H1 (cell line): ENCODE measurements around the gene ZNF446. TPM values are rescaled to one million over a fixed set of nuclear protein-coding genes. Genes with fewer than 3 reads are reported as not detected.

Experiments used
- CTCF ChIA-PET: fragments of 300-600 bp; sonication (Branson Sonifier 250); formaldehyde crosslinking; loops from one replicate; lab custom pipeline; 2021; ENCODE audit not compliant: partially characterized antibody; lab: Charles Lee
- POLR2A ChIA-PET: fragments of 300-600 bp; sonication (Branson Sonifier 250); formaldehyde crosslinking; loops from one replicate; lab custom pipeline; 2021; ENCODE audit warnings: inconsistent platforms; ENCODE audit not compliant: partially characterized antibody; lab: Charles Lee
- DNase-seq, 2 experiments: peaks; one replicate each; pipeline versions ENCODE4 v3.0.0 to v3.0.0-alpha.2; 2010 to 2022; ENCODE audit warnings: low spot score in 2 of 2, low read depth in 1 of 2, mixed read lengths in 1 of 2
- FAIRE-seq: peaks from 2 replicates; lab custom pipeline; 2011; peaks lifted over from hg19 to GRCh38; lab: Jason Lieb, UNC
- H2AFZ ChIP-seq: 2 replicates; pipeline ENCODE4 v1.8.1; 2012; ENCODE audit warnings: low read length, inconsistent platforms
- H2AK5ac ChIP-seq: 2 replicates; pipeline ENCODE4 v1.6.1; 2013; ENCODE audit warnings: low read depth, low read length
- H2BK120ac ChIP-seq: replicated peaks from 2 replicates; pipeline ENCODE3; 2013; ENCODE audit warnings: low read depth, low read length, inconsistent platforms
- H2BK12ac ChIP-seq: 2 replicates; pipeline ENCODE4 v1.6.1; 2013; ENCODE audit warnings: low read depth, low read length
- H2BK15ac ChIP-seq: 2 replicates; pipeline ENCODE4 v1.6.1; 2013; ENCODE audit warnings: low read length
- H2BK20ac ChIP-seq: 2 replicates; pipeline ENCODE4 v1.6.1; 2013; ENCODE audit warnings: low read length
- H2BK5ac ChIP-seq: 2 replicates; pipeline ENCODE4 v1.6.1; 2013; ENCODE audit warnings: low read depth, low read length
- H3K14ac ChIP-seq: 2 replicates; pipeline ENCODE4 v1.6.1; 2013; ENCODE audit warnings: inconsistent platforms; ENCODE audit not compliant: insufficient read length
- H3K18ac ChIP-seq: 2 replicates; pipeline ENCODE4 v1.6.1; 2013; ENCODE audit warnings: low read length; ENCODE audit errors: extremely low read depth
- H3K23ac ChIP-seq: 2 replicates; pipeline ENCODE4 v1.6.1; 2013; ENCODE audit warnings: inconsistent platforms; ENCODE audit not compliant: insufficient read length
- H3K23me2 ChIP-seq: 2 replicates; pipeline ENCODE4 v1.6.1; 2013; ENCODE audit warnings: low read depth, low read length
- H3K27ac ChIP-seq: 2 replicates; pipeline ENCODE4 v1.6.1; 2011; ENCODE audit warnings: low read depth, low read length, inconsistent platforms
- H3K27me3 ChIP-seq, 4 experiments: replicated peaks in 1 of 4; 1 replicate in 1 of 4; 2 replicates in 3 of 4; pipeline versions ENCODE4 v1.6.1 to v1.8.1; 2011 to 2013; ENCODE audit warnings: low read length in 3 of 4, mild to moderate bottlenecking in 3 of 4, inconsistent platforms in 2 of 4, mixed read lengths in 2 of 4, moderate library complexity in 1 of 4; ENCODE audit not compliant: control insufficient read depth in 3 of 4, insufficient read depth in 3 of 4; ENCODE audit errors: extremely low read depth in 1 of 4
- H3K36me3 ChIP-seq, 4 experiments: 2 replicates each; pipeline versions ENCODE4 v1.6.1 to v1.8.1; 2011 to 2013; ENCODE audit warnings: mild to moderate bottlenecking in 4 of 4, low read length in 3 of 4, moderate library complexity in 2 of 4, control low read depth in 1 of 4, inconsistent platforms in 1 of 4; ENCODE audit not compliant: insufficient read depth in 4 of 4, control insufficient read depth in 2 of 4
- H3K4ac ChIP-seq: replicated peaks from 2 replicates; pipeline ENCODE3; 2013; ENCODE audit warnings: low read length, low read depth, mixed read lengths, inconsistent platforms; ENCODE audit not compliant: insufficient read length
- H3K4me1 ChIP-seq, 4 experiments: replicated peaks in 1 of 4; 1 replicate in 1 of 4; 2 replicates in 3 of 4; pipeline versions ENCODE4 v1.6.1 to v1.8.1; 2011 to 2013; ENCODE audit warnings: low read length in 3 of 4, inconsistent platforms in 2 of 4, mixed read lengths in 1 of 4; ENCODE audit not compliant: insufficient read depth in 4 of 4, control insufficient read depth in 3 of 4
- H3K4me2 ChIP-seq, 2 experiments: 2 replicates each; pipeline versions ENCODE4 v1.6.1 to v1.8.1; 2011 to 2013; ENCODE audit warnings: low read depth in 2 of 2, low read length in 2 of 2, control low read depth in 1 of 2, inconsistent platforms in 1 of 2, mild to moderate bottlenecking in 1 of 2; ENCODE audit not compliant: insufficient read depth in 1 of 2
- H3K4me3 ChIP-seq, 4 experiments: fragments of 200-600, 300-600 bp in 1 of 4; sonication (generic), shearing (Covaris generic), sonication (Bioruptor Twin) in 1 of 4; 2 replicates each; pipeline versions ENCODE4 v1.5.1 to v1.8.1; 2011 to 2016; ENCODE audit warnings: low read length in 4 of 4, low read depth in 3 of 4, control low read depth in 2 of 4, inconsistent platforms in 2 of 4, mild to moderate bottlenecking in 2 of 4, mixed read lengths in 1 of 4, moderate library complexity in 1 of 4; ENCODE audit not compliant: insufficient read depth in 2 of 4; ENCODE audit errors: extremely low read depth in 1 of 4
- H3K56ac ChIP-seq: replicated peaks from 2 replicates; pipeline ENCODE3; 2013; ENCODE audit warnings: low read depth, mild to moderate bottlenecking, mixed read lengths, low read length, inconsistent platforms; ENCODE audit not compliant: insufficient read length
- H3K79me1 ChIP-seq: 2 replicates; pipeline ENCODE4 v1.6.1; 2013; ENCODE audit warnings: low read depth, low read length, control low read depth
- H3K79me2 ChIP-seq, 2 experiments: 2 replicates each; pipeline versions ENCODE4 v1.6.1 to v1.8.1; 2012 to 2013; ENCODE audit warnings: low read length in 2 of 2, mild to moderate bottlenecking in 2 of 2, inconsistent platforms in 1 of 2; ENCODE audit not compliant: insufficient read depth in 2 of 2, control insufficient read depth in 1 of 2
- H3K9ac ChIP-seq, 4 experiments: replicated peaks in 1 of 4; 1 replicate in 1 of 4; 2 replicates in 3 of 4; pipeline versions ENCODE4 v1.6.1 to v1.8.1; 2011 to 2013; ENCODE audit warnings: low read depth in 3 of 4, low read length in 3 of 4, control low read depth in 2 of 4, mild to moderate bottlenecking in 2 of 4, moderate library complexity in 2 of 4, inconsistent platforms in 1 of 4; ENCODE audit errors: extremely low read depth in 1 of 4
- H3K9me3 ChIP-seq, 2 experiments: 2 replicates each; pipeline versions ENCODE4 v1.6.1 to v1.8.1; 2012 to 2013; ENCODE audit warnings: mild to moderate bottlenecking in 2 of 2, moderate library complexity in 2 of 2, control low read depth in 1 of 2, inconsistent platforms in 1 of 2, low read depth in 1 of 2, low read length in 1 of 2, mixed read lengths in 1 of 2; ENCODE audit not compliant: insufficient read depth in 2 of 2
- H4K20me1 ChIP-seq, 2 experiments: replicated peaks in 1 of 2; 2 replicates each; pipeline versions ENCODE3 to v1.8.1; 2011 to 2013; ENCODE audit warnings: inconsistent platforms in 2 of 2, low read length in 2 of 2, mild to moderate bottlenecking in 1 of 2; ENCODE audit not compliant: insufficient read depth in 2 of 2, control insufficient read depth in 1 of 2
- H4K5ac ChIP-seq: 2 replicates; pipeline ENCODE4 v1.6.1; 2013; ENCODE audit warnings: low read length, low read depth, mixed read lengths, inconsistent platforms; ENCODE audit not compliant: insufficient read length
- H4K8ac ChIP-seq: 2 replicates; pipeline ENCODE4 v1.8.0; 2013; ENCODE audit warnings: mild to moderate bottlenecking, moderate library complexity, low read length, inconsistent platforms; ENCODE audit not compliant: insufficient read depth; ENCODE audit errors: extremely low read depth
- H4K91ac ChIP-seq: replicated peaks from 2 replicates; pipeline ENCODE3; 2013; ENCODE audit warnings: low read length, mixed read lengths, inconsistent platforms; ENCODE audit not compliant: insufficient read length
- CEBPB ChIP-seq: IDR thresholded peaks from 2 replicates; pipeline ENCODE4 v1.6.1; 2012; ENCODE audit warnings: low read depth, low read length
- CTCF ChIP-seq, 3 experiments: IDR thresholded peaks; 1 replicate in 2 of 3; 2 replicates in 1 of 3; pipeline versions ENCODE4 v1.5.1 to v1.6.1; 2011; ENCODE audit warnings: low read length in 3 of 3, mild to moderate bottlenecking in 3 of 3, inconsistent platforms in 2 of 3, low read depth in 1 of 3, moderate library complexity in 1 of 3; ENCODE audit not compliant: insufficient read depth in 1 of 3; ENCODE audit errors: control extremely low read depth in 1 of 3
- GTF2F1 ChIP-seq: IDR thresholded peaks from 2 replicates; pipeline ENCODE4 v1.6.1; 2012; ENCODE audit warnings: low read depth, low read length, improper control_type of control experiment, borderline replicate concordance
- JUN ChIP-seq: IDR thresholded peaks from 2 replicates; pipeline ENCODE4 v1.6.1; 2011; ENCODE audit warnings: low read depth, mild to moderate bottlenecking, improper control_type of control experiment, low read length
- POLR2AphosphoS5 ChIP-seq: IDR thresholded peaks from 2 replicates; pipeline ENCODE4 v1.6.1; 2011; ENCODE audit warnings: low read depth, low read length
- SP1 ChIP-seq: IDR thresholded peaks from 2 replicates; pipeline ENCODE4 v1.6.1; 2011; ENCODE audit warnings: low read depth, low read length
- YY1 ChIP-seq: IDR thresholded peaks from 2 replicates; pipeline ENCODE4 v1.6.1; 2011; ENCODE audit warnings: low read depth, mild to moderate bottlenecking, low read length
- WGBS, 2 experiments: shearing (Covaris generic) in 1 of 2; methylation state at CpG; one replicate each; pipeline versions ENCODE4 v1.1.6 to v1.1.7; 2013 to 2015; ENCODE audit warnings: low lambda C conversion rate in 2 of 2, mixed read lengths in 2 of 2, inconsistent platforms in 1 of 2, low coverage in 1 of 2, missing lambda C conversion rate in 1 of 2; ENCODE audit not compliant: insufficient replicate concordance in 2 of 2, insufficient coverage in 1 of 2, insufficient read length in 1 of 2; ENCODE audit errors: extremely low coverage in 1 of 2, missing lambda C conversion rate in 1 of 2; 5-methylcytosine and 5-hydroxymethylcytosine counted together
- polyA plus RNA-seq, 7 experiments: library from polyadenylated mRNA; depleted of rRNA in 3 of 7; stranded (reverse) in 5 of 7; unstranded in 2 of 7; fragments of >200 nt in 5 of 7; fragments of 200-250 nt in 2 of 7; gene quantifications; 1 replicate in 5 of 7; 2 replicates in 1 of 7; 4 replicates in 1 of 7; pipeline versions ENCODE4 v1.2.1 to v1.2.3, GENCODE V29; 2011 to 2013; ENCODE audit warnings: missing spikeins in 2 of 7, mixed read lengths in 2 of 7
- total RNA-seq: library from RNA; stranded (reverse); fragmentation: NEBNext Ultra II Directional; extraction: Animal tissue kit (Norgen Biotek cat#: 25700); gene quantifications from 2 replicates; pipeline ENCODE4 v1.2.1, GENCODE V29; 2021

The ZNF446 gene
- total and polyA plus RNA-seq, 2 of the 8 experiments (the other 6 are each of a cell fraction or from before 2014, with no cell fraction given), result 4.1 to 5.5 TPM

- Histone ChIP-seq H3K56ac (no peak within 1 kb of the TSS), H4K91ac (peak within 1 kb of the TSS; percentile 23), H3K23me2 (peaks cover 9% of the 10 kb centered on the region; the same call in 1 of the 2 replicates), H3K79me1 (0 out of 2 replicates have a peak, but pooled peaks cover 2% of the 10 kb centered on the region), H3K4ac (no peak within 1 kb of the TSS), H2BK20ac (no peak within 1 kb of the TSS), H3K4me3 (peak within 1 kb of the TSS; percentile 82 to 96 (median 90)), H4K8ac (peak within 1 kb of the TSS; percentile 81), H3K14ac (no peak within 1 kb of the TSS), H2BK12ac (no peak within 1 kb of the TSS), H2BK15ac (no peak within 1 kb of the TSS), H2BK5ac (peak within 1 kb of the TSS; percentile 76), H2AFZ (peak within 1 kb of the TSS; percentile 87; the same call in 1 of the 2 replicates), H3K27ac (peak within 1 kb of the TSS; percentile 60; the same call in 1 of the 2 replicates), H4K20me1 (no peaks in the 10 kb centered on the region), H3K9me3 (peaks cover 20 to 27% of the 10 kb centered on the region in 2 experiments), H3K9ac (peak within 1 kb of the TSS in 3 of 4 experiments; percentile 51 to 63 (median 62); a peak in 5 of 7 replicates), H3K23ac (no peak within 1 kb of the TSS), H3K4me1 (peaks cover 0 to 5% (median 3%) of the 10 kb centered on the region in 4 experiments; a peak in 4 of 7 replicates), H3K36me3 (peaks cover 0 to 21% (median 14%) of the 10 kb centered on the region in 4 experiments; a peak in 6 of 8 replicates), H2AK5ac (no peak within 1 kb of the TSS), H3K18ac (peak within 1 kb of the TSS; percentile 65), H4K5ac (peak within 1 kb of the TSS; percentile 25), H3K79me2 (no peaks in the 10 kb centered on the region), H3K27me3 (peaks cover 0 to 8% (median 2%) of the 10 kb centered on the region in 4 experiments; a peak in 4 of 7 replicates), H2BK120ac (no peak within 1 kb of the TSS), H3K4me2 (peak within 1 kb of the TSS; percentile 85 to 96)
- 12% methylated on average over 59 of the region's 59 CpGs; no CpG with 5 or more reads in 1 of the 2 experiments for WGBS, 2 experiments
- ChIA-PET POLR2A (interaction anchor here (0.5 to 2.6 kb wide), 6 partner anchors 12 to 80 kb away, joined by 3 to 13 read pairs (median 3); partner anchors contain the start of genes ZBTB45, ZNF324B and ZNF584), CTCF (interaction anchor here (0.8 kb wide), 1 partner anchor 11 kb away, joined by 3 read pairs; the partner anchor contains the start of gene ZNF324B)
- peak; percentile 99 for FAIRE-seq
- peak; percentile 78 to 98 for DNase-seq
- TF ChIP-seq GTF2F1 (no peak), CTCF (IDR thresholded peaks at IDR 0.05; ENCODE audit: control extremely low read depth in 1 of 3, insufficient read depth in 1 of 3, low read depth in 1 of 3, low read length in 3 of 3) (no peak), SP1 (peak; percentile 65; the same call in 1 of the 2 replicates), POLR2AphosphoS5 (0 out of 2 replicates have a peak, but pooled peaks have one; percentile 11), YY1 (peak; percentile 96), JUN (no peak), CEBPB (peak; percentile 39; the same call in 1 of the 2 replicates)
These were observed 36.3 kb upstream of the ZNF446 start, which contains the start of gene ZNF132 for GRCh38 chr19:58439576-58440554. ZNF132 (minus strand) TSS chr19:58440153; CDS start chr19:58439821, 332 bp downstream.
